ENCODE measurements around the gene PDXK. TPM values are rescaled to one million over a fixed set of nuclear protein-coding genes. Genes with fewer than 3 reads are reported as not detected.

The PDXK gene
- total and polyA plus RNA-seq, 2 of the 13 experiments (the other 11 are each of a cell fraction or from before 2014, with no cell fraction given): 114 to 184 TPM

GRCh38 chr21:43728467-43729390 lies 9.8 kb downstream of the PDXK start (continued):
- TF ChIP-seq, protein P1, sequence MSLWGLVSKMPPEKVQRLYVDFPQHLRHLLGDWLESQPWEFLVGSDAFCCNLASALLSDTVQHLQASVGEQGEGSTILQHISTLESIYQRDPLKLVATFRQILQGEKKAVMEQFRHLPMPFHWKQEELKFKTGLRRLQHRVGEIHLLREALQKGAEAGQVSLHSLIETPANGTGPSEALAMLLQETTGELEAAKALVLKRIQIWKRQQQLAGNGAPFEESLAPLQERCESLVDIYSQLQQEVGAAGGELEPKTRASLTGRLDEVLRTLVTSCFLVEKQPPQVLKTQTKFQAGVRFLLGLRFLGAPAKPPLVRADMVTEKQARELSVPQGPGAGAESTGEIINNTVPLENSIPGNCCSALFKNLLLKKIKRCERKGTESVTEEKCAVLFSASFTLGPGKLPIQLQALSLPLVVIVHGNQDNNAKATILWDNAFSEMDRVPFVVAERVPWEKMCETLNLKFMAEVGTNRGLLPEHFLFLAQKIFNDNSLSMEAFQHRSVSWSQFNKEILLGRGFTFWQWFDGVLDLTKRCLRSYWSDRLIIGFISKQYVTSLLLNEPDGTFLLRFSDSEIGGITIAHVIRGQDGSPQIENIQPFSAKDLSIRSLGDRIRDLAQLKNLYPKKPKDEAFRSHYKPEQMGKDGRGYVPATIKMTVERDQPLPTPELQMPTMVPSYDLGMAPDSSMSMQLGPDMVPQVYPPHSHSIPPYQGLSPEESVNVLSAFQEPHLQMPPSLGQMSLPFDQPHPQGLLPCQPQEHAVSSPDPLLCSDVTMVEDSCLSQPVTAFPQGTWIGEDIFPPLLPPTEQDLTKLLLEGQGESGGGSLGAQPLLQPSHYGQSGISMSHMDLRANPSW (CRISPR knock-in tag; IDR thresholded peaks at IDR 0.05; ENCODE audit: borderline replicate concordance): peak; percentile 77; the same call in 1 of the 2 replicates
- 0 out of 2 replicates have a peak, but pooled peaks have one; percentile 41 for TF ChIP-seq FOXJ3 (CRISPR knock-in tag; IDR thresholded peaks at IDR 0.05; ENCODE audit: borderline replicate concordance)
- peak; percentile 70; the same call in 1 of the 2 replicates for TF ChIP-seq ZNF160 (CRISPR knock-in tag; IDR thresholded peaks at IDR 0.05)
- TF ChIP-seq CEBPG (CRISPR knock-in tag; IDR thresholded peaks at IDR 0.05): peak; percentile 21; the same call in 1 of the 2 replicates
- no peak for TF ChIP-seq RELA (CRISPR knock-in tag; IDR thresholded peaks at IDR 0.05)
- TF ChIP-seq CHCHD3 (CRISPR knock-in tag; IDR thresholded peaks at IDR 0.05): peak; percentile 76; the same call in 1 of the 2 replicates
- TF ChIP-seq ZNF18 (CRISPR knock-in tag; IDR thresholded peaks at IDR 0.05; ENCODE audit: insufficient replicate concordance): peak; percentile 90
- peak; percentile 87 for TF ChIP-seq ZFP91 (CRISPR knock-in tag; IDR thresholded peaks at IDR 0.05; ENCODE audit: borderline replicate concordance)
- no peak for TF ChIP-seq NR2F2 (IDR thresholded peaks at IDR 0.05; ENCODE audit: borderline replicate concordance, low read depth)
- TF ChIP-seq SOX6 (IDR thresholded peaks at IDR 0.05): no peak
- TF ChIP-seq SOX6 (CRISPR knock-in tag; IDR thresholded peaks at IDR 0.05): peak; percentile 77
- TF ChIP-seq ZNF407 (CRISPR knock-in tag; IDR thresholded peaks at IDR 0.05; ENCODE audit: not compliant biosample characterization): no peak
- peak; percentile 75 for TF ChIP-seq TEAD3 (CRISPR knock-in tag; optimal IDR thresholded peaks at IDR 0.05; ENCODE audit: borderline replicate concordance)

All from HepG2 (cell line).